Hepatocyte (in vitro differentiated cells): ENCODE results near the gene SLAMF1.

Experiments
- EZH2phosphoT487 ChIP-seq: fragments of 200-600 bp; sonication (generic); IDR thresholded peaks from one replicate; pipeline ENCODE4 v1.6.1; 2018; ENCODE audit warnings: antibody characterized with exemption, mild to moderate bottlenecking, low read depth, moderate library complexity; ENCODE audit not compliant: unreplicated experiment, severe bottlenecking
- TF ChIP-seq, protein P1 (sequence below): fragments of 200-600 bp; sonication (generic); IDR thresholded peaks from 2 replicates; pipeline ENCODE4 v1.5.1; 2016; ENCODE audit warnings: antibody characterized with exemption, mild to moderate bottlenecking; ENCODE audit not compliant: poor library complexity

DNA sequence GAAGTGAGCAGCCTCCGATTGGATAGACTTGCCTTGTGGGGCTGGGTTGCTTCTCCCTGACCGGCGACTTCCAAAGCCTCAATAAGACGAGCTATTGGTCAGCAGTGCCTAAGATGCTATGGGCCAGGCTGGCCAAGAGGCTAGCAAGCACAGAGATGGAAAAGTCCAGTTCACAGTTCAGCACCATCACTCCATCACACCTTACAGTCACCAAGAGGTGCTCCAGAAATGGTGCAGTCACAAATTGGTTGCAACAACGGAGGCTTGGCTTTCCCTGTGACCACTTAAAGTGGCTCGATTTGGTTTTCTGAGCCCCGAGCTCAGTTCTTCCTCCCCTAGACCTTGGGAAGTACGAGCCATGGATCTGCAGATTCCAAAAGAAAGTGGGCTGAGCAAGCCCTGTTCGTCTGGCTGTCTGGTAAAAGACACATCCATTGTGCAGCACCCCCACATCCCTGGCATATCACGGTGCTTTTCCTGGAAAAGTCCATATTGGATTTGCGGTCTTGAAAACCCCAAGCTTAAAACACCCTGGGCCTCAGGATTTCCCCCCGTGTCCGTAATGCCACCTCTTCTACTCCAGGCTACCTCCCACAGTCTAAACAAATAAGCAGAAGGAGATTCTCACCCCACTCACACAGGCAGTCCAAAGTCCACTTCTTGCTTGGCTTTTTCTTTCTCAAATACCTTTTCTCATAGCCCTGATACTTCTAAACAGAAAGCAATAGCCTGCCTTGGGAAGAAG is 1.3 kb downstream of the SLAMF1 start:
- TF ChIP-seq, protein P1, sequence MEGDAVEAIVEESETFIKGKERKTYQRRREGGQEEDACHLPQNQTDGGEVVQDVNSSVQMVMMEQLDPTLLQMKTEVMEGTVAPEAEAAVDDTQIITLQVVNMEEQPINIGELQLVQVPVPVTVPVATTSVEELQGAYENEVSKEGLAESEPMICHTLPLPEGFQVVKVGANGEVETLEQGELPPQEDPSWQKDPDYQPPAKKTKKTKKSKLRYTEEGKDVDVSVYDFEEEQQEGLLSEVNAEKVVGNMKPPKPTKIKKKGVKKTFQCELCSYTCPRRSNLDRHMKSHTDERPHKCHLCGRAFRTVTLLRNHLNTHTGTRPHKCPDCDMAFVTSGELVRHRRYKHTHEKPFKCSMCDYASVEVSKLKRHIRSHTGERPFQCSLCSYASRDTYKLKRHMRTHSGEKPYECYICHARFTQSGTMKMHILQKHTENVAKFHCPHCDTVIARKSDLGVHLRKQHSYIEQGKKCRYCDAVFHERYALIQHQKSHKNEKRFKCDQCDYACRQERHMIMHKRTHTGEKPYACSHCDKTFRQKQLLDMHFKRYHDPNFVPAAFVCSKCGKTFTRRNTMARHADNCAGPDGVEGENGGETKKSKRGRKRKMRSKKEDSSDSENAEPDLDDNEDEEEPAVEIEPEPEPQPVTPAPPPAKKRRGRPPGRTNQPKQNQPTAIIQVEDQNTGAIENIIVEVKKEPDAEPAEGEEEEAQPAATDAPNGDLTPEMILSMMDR: no peak
- no peak for TF ChIP-seq EZH2phosphoT487
